Stimulated activated CD4-positive, alpha-beta T cell treated with anti-CD3 and anti-CD28 coated beads, Interleukin-12 subunit alpha, Interleukin-12 subunit beta, amount 100 ng/mL, for 24 hours (primary cell): ENCODE results near the gene STXBP1.
A peak's percentile ranks its signal among the peaks of the same experiment; 100 is the strongest.

Source experiments
- DNase-seq, 2 experiments: peaks; one replicate each; pipeline ENCODE4 v3.0.0-alpha.2; 2020; ENCODE audit warnings: low read depth in 2 of 2

STXBP1 gene

DNA sequence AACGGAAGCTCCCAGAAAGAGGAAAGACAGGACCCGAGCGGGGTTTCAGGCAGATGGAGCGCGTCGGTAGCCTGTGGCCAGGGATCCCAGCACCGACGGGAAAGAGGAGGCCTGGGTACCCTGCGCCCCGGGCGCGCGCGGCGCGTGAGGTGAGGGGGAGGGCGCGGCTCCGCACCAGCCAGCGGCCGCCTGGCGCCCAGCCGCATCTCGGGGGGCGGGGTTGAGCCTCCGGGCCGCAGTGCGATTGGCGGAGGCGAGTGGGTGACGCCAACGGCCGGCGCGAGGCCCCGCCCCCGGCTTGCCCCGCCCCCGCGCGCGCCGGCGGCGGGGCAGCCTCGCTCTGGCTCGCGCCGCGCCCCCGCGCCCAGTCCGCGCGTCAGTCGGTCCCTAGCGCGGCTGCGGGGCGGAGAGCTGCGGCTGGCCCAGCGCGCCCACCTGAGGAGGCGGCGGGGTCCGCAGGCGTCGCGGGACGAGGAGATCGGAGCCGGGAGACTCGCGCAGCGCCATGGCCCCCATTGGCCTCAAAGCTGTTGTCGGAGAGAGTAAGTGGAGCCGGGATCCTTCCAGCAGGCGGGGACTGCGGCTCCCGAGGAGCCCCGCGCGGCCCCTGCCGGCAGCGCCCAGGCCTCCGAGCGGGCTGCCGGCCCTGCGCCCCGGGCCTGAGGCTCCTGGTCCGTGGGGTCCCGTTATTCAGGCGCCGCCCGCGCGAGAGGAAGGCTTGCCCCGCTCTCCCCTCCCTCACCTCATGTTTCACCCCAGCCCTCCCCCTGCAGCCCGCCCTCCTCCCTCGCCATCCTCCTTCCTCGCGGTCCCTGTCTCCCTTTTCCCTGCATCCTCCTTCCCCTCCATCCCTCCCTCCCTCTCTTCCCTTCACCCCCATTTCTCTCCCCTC is at the start of gene STXBP1:
TSS of gene STXBP1 (plus strand) at position 379 of the 892 bp plus-strand sequence. CDS start at position 506, 127 bp downstream.
- peak; percentile 69 to 81 for DNase-seq

DNA sequence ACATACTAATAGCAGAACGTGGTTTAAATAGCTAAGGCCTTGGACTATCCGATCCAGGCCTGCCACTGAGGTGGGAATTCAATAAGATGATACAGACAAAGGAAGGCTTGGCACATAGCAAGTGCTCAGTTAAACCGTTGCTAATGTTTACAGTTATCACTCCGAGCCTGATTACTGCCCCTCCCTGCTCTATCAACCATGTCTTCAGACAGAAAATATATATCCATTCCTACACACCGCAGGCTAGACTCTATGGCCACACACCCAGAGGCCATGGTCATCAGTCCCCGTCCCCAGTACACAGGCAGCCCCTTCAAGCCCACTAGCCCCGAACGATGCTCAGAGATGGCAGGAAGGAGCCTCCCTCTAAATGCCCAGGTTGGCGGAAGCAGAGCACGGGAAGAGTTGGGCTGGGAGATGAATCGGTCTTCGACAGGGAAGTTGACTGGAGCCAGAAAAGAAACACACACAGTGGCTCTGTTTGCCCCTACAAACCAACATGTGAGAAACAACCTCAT is 49.7 kb upstream of the STXBP1 start:
- DNase-seq, result no peak

DNA sequence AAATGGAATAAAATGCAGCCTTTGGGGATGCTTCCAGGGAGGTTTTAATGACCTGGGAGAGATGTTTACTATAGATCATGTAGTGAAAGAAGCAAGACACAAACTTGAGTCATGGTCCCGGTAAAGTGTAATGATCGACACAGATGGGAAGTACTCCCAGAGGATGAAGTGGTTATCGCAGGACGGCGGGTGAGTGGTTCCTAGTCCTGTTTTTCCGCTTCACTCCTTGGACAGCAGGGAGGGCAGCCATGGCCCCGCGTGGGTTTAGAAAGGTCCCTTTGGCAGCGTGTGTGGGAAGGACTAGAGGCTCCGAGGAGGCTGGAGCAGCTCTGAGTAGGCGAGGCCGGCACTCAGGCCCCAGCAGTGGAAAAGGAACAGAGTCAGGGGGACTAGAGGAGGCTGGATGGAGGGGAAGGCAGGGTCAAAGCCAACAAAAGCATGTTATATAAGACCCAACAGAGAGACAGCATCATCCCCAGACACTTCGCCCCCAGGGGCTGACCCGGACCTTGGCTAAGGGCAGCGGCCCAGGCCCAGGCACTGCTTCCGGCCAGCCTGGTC is 49.2 kb upstream of the STXBP1 start:
- DNase-seq, result no peak

DNA sequence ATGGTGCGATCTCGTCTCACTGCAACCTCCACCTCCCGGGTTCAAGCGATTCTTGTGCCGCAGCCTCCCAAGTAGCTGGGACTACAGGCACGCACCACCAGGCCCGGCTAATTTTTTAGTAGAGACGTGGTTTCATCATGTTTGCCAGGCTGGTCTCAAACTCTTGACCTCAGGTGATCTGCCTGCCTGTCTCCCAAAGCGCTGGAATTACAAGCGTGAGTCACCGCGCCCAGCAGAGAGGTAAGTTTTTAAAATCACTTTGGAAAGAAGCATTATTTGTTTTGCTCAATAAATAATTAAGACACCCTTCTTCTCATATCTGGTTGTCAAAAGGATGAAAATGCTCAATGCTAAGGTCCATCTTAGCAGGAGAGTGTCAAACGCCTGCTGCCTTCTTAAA is 48.5 kb upstream of the STXBP1 start:
- DNase-seq, result no peak

DNA sequence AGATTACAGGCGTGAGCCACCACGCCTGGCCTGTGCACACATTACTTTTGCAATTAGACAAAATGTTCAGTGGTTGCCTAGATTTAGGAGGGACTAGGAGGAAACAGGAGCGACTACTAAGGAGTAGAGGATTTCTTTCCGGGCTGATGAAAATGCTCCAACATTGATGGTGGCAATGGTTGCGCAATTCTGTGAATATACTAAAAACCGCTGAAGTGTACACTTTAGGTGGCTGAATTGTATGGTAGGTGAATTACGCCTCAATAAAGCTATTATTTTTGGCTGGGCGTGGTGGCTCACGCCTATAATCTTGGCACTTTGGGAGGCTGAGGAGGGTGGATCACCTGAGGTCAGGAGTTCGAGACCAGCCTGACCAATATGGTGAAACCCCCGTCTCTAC is 46.8 kb upstream of the STXBP1 start:
- DNase-seq, result no peak

DNA sequence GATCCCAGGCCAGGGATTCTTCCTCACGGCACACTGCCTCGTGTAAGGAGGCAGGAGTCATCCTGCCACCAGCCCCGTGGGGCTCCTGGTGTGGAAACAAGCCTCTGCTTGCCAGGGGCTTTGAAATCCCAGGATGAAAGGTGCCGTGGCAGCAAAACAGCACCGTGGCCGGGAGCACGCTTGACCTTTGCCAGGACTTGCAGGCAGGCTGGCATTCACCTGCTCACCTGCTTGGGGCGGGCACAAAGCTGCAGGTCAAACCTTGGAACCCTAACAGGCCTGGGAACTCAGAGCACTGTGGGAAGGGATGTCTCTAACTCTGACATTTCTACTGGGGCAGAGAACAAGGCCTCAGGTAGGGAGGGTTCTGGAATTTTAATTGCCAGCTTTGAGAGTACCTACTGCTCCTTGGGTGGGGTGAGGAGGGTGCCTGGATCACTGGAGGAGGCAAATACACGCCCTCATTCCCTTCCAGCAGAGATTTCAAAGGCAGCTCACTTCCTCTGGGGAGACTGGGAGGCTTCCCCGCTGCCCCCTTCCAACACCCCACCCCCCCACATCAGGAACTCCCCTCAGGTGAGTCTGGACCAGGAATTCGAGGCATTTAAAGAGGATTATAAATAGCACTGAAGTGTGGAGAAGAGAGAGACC is 45.6 kb upstream of the STXBP1 start:
- no peak for DNase-seq

DNA sequence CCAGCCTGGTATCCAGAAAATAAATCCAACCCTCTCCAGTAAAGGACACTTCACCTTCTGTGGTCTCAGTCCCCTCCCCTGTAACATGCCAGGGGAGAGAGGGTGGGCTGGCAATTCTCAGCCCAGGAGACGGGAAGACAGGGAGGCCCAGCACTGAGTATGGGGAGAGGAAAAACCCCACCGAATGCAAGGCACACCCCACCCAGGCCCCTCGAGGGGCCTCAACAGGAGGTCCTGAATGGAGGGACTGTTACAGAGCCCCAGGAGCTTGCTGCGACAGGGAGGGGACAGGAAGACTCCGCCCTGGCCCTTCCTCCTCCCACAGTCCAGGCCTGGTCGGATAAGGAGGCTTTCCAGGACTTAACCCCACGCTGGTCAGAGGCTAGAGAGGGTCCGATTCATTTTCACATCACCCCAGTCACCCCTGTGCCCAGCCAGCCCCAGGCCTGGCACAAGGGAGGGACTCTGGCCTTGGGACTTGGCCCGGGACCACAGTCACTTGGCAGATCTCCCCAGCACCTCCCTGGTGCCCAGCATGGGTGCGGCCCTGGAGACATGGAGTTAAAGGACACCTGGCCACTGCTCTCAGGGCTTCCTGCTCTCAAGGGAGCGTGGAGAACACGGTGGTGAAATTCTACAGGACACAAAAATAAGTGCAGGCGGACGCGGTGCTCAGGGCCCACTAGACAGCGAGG is 44.9 kb upstream of the STXBP1 start:
- DNase-seq, result no peak

DNA sequence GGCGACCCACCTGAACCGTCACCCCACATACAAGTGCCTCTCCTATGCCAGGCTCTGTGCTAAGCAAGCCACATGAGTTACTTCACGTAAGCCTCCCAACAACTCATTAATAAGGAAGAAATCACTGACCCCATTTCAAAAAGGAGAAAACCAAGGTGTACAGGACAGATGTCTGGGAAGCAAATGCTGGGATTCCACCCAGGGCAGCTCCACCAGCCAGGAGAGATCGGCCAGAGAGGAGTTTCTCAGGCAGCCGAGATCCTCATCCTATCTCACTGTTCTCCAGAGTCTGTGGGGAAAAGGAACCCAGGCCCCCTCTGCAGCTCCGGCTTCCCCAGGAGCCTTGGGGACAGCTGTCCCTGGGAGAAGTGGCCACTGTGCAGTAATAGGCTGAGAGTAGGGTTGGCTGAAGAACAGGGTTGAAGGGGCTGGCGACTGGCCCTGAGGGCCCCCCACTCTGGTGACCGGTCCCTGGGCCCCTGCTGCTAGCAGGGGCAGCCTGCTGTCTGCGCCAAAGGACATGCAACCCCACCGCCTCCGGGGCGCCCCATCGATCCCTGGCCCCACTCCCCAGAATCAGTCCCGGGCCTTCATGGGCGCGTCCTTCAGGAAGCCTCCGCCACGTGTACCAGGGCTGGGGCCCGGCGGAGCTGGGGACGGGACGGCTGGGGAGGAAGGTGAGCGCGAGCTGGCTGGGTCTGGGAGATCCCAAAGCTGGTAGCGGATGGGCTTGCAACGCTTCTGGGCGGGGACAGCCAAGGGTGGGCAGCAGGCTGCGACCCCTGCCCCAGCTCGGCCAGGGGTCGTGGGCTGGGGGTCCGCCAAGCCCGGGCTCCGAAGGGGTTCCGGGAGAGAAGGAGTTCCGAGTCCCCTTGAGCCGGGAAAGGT is 44.1 kb upstream of the STXBP1 start:
- no peak for DNase-seq

DNA sequence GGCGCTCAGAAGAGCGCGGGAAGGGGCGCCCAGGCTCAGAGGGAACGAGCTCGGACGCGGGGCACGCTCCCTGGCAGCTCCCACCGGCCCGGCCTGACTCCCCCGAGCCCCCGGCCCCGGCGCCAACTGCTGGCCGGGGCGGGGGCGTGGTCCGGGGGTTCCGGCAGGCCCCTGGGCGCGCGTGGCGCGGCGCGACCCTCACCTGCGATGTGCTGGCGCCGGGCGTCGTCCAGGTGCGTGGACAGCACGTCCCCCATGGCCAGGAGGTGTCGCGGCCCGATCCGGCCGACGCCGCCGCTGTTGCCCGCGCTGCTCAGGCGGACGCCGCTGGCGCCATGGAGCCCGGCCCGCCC is 43.5 kb upstream of the STXBP1 start:
- DNase-seq, result no peak

DNA sequence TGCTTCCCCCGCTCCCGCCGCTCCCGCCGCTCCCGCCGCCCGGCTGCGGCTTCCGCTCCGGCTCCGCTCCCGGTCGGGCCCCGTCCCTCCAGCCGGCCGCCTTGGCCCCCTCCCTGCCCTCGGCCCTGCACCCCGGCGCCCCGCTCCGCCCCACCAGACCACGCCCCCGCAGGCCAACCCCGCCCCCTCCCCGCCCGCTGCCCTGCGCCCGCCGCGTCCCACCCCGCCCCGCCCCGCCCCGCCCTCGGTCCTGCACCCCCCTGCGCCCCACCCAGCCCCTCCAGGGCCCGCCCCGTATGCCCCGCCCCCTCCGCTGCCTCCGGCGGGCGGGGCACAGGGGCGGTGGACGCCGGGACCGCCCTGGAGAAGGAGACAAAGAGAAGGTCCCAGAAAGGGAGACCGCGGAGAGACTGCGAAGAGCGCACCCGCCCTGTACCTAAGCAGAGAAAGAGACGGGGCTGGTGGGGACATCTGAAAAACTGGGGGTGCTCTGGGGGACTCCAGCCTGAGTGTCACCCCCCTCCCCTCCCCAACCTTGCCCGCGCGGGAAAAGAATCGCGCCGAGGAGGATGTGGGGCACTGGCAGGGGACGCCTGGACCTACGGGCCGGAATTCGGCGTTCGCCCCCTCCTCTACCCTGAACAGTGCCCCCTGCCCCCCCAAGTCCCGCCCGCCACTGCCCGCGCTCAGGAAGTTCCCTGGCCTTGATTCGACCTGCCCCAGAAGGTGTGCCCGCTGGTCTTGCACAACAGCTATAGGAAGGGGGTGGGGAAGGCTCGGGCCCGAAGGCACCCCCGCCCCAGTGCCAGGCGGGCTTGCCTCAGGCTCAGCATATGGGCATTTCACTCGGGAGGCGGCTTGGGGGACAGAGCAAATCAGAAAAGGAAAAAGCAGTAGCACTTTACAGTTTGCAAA is 42.8 kb upstream of the STXBP1 start:
- DNase-seq, result peak; percentile 52 to 65

DNA sequence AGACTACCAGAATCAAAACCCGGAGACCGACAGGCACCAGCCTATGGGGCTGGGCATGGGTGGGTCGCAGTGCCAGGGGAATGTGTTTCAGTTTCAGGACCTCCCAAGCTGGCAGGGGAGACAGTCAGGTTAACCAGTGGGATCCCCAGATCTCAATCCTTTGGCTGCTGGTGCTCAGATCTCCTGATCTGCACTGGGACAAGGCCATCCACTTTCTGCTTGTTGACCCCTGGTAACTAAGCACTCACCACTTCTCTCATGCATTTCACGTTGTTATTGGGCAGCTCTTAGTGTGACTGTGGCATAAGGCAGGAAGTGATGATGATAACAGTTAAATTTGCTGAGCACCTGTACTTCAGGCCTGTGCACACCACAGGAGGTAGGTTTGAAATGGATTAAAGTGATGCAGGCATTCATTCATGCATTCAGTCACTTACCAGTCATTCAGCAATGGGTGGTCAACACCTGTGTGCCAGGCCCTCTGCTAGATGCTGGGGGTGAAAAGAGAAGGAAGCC is 42.1 kb upstream of the STXBP1 start:
- DNase-seq, result no peak

DNA sequence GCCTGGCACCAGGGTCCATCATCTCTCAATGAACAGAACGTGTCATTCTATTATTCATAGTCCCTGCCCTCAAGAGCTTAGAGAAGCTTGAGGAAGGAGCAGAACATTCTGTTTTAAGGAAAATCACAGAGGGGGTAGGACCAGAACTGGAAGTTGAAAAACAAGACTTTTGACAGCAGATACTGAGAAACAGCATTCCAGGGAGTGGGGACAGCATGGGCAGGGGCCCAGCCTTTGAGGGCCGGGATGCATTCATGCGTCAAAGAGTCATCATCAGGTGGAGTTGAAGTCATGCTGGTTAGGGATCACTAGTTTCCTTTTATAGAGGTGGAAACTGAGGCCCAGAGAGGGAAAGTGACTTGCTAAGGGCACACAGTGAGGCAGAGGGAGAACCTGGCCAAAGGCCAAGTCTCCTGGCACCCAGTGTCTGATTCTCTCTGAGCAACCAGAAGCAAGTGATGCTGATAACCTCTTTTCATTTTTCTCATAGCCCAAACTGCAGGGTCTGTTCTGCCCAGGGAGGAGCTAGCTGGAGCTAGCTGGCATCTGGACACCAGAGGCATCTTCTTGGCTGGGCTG is 41.5 kb upstream of the STXBP1 start:
- DNase-seq, result no peak

DNA sequence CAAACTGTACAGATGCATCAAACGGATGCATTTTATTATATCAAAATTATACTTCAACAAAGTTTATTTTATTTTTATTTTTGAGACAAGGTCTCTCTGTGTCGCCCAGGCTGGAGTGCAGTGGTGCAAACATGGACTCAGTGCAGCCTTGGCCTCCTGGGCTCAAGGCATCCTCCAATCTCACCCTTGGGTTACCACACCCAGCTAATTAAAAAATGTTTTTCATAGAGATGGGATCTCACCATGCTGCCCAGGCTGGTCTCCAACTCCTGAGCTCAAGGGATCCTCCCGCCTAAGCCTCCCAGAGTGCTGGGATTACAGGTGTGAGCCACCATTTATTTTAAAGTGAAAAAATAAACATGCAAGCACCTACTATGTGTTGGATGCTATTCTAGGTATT is 40.1 kb upstream of the STXBP1 start:
- no peak for DNase-seq

DNA sequence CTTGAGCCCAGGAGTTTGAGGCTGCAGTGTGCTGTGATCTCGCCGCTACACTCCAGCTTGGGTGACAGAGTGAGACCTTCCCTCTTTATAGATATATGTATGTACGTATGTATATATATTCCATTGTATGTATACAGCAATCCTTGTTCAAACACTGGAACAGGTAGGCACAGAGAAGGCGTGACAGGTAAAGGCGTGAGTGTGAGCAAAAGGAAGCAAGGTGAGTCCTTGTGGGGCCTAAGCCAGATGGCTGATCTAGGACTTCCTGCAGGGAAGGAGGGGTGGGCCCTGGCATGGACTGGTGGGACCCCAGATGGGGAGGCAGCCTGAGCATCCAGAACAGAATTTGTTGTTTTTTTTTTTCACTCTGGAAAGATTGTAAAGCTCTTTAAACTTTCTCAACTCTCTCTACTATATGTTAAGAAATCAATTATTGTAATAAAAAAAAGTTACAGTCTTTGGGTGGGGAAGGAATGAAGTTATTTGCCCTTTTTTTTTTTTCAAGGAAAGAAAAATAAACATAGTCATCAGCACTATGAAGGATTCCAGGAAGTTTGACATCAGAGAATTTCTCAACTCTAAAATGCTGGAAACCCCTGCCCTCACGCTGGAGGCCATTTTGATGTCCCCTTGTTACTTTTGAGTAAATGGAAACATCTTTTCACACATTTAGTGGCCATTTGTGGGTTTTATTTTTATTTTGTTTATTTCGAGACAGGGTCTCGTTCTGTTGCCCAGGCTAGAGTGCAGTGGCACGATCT is 38.9 kb upstream of the STXBP1 start:
- DNase-seq, result no peak

DNA sequence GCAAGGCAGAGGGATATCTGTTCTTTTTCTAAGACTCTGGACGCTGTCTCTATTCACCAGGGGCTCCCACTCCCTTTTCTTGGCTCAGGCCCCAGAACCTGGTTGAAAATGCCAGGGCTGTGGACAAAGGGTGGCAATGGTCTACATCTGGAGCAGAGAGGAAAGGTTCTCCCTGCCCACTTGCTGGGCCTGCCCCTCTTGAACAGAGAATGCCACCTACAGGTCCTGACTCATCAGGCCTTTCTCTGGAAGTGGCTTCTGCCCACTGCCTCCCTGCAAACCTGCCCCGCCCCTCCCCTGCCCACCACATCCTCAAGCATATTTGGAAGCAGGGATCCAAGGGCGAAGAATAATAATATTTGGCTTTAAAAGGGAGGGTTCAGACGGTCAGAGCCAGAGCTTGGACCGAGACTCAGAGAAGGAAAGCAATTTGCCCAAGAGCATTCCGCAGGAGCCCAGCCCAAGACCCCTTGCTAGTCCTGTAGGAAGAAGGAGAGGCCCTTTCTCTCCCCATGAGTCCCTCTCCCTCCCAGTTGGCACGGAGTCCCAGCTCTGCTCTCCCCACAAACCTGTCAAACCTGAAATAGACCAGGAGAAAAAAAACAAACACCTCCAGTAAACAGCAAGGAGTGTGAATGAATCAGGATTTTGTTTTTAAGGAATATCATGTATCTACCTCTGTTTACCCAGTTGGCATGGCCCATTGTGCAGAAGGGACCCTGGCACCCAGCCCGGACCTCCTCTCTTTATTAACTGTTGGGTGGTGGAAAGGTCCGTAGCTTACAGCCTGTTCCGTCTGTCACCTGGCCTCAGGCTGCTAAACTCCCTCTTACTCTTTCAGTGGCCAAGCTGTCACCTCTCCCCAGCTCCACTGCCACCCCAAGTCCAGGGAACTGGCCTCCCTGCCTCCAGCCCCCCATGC is 37.7 kb upstream of the STXBP1 start:
- peak in 1 of 2 experiments; percentile 29 for DNase-seq

DNA sequence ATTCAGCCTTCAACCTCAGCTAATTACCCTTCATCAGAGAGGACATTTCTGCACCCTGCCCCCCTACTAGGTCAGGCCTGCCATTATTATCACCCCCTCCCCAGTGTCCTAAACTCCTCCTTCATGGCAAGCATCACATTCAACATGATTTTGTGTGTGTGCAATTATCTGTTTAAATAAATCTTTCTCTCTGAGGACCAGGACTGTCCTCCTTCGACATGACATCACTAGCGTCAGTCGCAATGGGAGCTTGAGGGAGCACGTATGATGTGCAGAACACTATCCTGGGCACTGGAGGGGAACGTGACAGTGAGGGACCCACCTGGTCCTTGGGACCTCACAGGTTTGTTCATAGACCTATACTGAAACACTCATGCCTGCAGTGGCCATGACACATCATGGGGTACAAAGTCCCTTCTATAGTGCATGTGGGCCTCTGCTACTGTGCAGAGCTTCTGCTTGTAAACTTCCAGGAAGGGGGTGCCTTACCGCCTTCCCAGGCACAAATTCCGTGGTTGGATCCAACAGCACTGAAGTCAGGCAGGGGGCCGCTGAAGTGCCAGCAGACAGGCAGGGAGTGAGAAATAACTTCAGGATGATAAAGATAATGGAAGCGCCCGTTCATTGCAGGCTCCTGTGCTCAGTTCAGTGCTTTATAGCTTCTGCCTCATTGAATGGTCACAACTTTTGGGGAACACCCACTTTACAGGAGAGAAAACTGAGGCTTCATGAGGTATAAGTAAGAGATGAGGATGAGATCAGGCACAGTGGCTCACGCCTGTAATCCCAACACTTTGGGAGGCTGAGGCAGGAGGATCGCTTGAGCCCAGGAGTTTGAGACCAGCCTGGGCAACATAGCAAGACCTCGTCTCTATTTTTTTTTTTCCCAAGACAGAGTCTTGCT is 36.0 kb upstream of the STXBP1 start:
- DNase-seq, result no peak
